GM20000 (cell line): ENCODE data around the gene MINDY4B.

Experiments used
- DNase-seq: peaks from one replicate; pipeline ENCODE4 v3.0.0; 2012; ENCODE audit warnings: low spot score
- CTCF ChIP-seq: IDR thresholded peaks from 2 replicates; pipeline ENCODE4 v1.5.1; 2012; ENCODE audit warnings: mild to moderate bottlenecking, control low read depth; ENCODE audit errors: extremely low read depth, missing control alignments

MINDY4B gene

GRCh38 chr3:150887031-150887430 is 18.2 kb downstream of the MINDY4B start:
- DNase-seq, result no peak
- no peak for TF ChIP-seq CTCF

- DNase-seq, result no peak
- no peak for TF ChIP-seq CTCF
Observed at GRCh38 chr3:150885535-150885934, 19.7 kb downstream of the MINDY4B start.

GRCh38 chr3:150878996-150879575 is 26.2 kb downstream of the MINDY4B start:
- TF ChIP-seq CTCF, result no peak

GRCh38 chr3:150878290-150878689 is 26.9 kb downstream of the MINDY4B start:
- no peak for TF ChIP-seq CTCF
- DNase-seq, result no peak

More at GRCh38 chr3:150878996-150879575, 26.2 kb downstream of the MINDY4B start:
- DNase-seq, result no peak

- no peak for TF ChIP-seq CTCF
- DNase-seq, result no peak
Observed at GRCh38 chr3:150877303-150877702, 27.9 kb downstream of the MINDY4B start.

GRCh38 chr3:150876611-150877265 is 28.5 kb downstream of the MINDY4B start:
- DNase-seq, result no peak
- TF ChIP-seq CTCF, result no peak

GRCh38 chr3:150875548-150875947 is 29.7 kb downstream of the MINDY4B start:
- no peak for TF ChIP-seq CTCF
- DNase-seq, result peak; percentile 14
